GM19193 (cell line): ENCODE measurements around the gene IFRD2.

Experiments
- POLR2A ChIP-seq: IDR thresholded peaks from 4 replicates; pipeline ENCODE4 v1.6.1; 2011; ENCODE audit not compliant: insufficient read depth, insufficient read length; ENCODE audit errors: extremely low read depth

The IFRD2 gene

DNA sequence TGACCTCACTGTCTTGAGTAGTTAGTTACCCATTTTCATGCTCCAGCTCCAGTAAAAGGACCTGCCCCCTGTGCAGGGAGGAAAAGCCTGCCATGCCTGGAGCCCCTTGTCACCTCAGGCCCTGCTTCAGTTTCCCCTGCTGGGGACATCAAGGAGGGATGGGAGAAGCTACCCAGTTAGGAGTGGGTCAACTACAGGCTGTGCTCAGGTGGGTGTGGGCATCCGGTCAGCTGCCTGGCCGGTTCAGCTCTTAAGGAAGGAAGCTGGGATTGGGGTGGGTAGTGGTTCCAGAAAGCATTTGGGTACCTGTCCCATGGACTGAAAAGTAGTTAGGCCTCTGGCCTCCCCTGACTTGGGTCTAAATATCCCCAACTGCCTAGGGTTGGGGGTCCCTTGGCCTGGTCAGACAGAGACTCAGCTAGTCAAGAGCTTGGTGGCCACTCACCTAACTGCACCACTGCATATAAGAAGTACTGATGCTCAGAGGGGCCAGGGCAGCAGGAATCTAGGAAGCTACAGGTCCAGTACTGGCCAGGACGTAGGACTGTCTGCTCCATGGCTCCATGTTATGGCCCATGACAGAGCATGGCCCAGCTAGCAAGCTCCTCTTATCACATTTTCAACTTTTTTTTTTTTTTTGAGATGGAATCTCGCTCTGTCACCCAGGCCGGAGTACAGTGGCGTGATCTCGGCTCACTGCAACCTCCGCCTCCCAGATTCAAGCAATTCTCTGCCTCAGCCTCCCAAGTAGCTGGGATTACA lies 12.8 kb downstream of the IFRD2 start:
- TF ChIP-seq POLR2A: no peak

GRCh38 chr3:50278880-50279224 lies 13.4 kb downstream of the IFRD2 start, which contains the start of gene LSMEM2:
TSS of gene LSMEM2 (plus strand) at chr3:50279087. CDS start at chr3:50279114, 27 bp downstream.
- TF ChIP-seq POLR2A: no peak

DNA sequence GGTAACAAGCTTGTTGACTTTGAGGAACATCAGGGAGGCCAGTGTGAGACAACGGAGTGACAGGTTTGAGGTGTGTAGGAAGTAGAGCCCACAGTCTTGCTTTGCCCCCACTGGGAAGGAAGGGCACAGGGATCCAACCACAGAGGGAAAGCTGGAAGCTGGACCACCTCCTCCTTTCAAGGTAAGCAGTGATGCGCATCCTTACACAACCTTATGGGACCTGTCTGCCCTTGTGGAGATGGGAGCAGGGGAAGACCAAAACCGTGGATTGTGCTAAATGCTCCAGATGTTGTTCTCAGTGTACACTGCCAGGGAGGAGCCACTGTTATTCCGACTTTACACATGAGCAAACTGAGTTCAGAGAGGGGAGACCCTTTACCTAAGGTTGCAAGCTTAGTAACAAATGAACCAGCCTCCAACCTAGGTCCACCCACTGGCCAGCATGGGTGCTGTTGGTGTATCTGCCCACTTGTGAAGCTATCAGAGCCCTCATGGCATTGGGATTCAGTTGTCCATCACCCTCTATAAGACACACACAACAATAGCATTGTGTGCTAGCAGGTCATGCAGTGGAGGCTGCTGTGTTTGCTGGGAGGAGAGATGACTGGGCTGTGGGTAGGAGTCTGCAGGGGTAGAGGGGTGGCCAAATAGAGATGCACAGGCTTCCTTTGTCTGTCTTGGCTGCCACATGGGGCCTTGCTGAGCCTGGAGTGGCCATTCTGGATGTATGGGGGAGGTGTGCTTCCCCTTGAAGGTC lies 13.9 kb downstream of the IFRD2 start:
- no peak for TF ChIP-seq POLR2A

DNA sequence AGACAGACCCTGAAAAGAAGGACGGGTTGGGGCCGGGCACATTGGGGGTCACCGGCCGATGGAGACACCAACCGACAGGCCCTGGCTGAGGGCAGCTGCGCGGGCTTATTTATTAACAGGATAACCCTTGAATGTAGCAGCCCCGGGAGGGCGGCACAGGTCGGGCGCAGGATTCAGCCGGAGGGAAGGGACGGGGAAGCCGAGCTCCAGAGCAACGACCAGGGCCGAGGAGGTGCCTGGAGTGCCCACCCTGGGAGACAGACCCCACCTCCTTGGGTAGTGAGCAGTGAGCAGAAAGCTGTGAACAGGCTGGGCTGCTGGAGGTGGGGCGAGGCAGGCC lies 15.5 kb downstream of the IFRD2 start:
- no peak for TF ChIP-seq POLR2A

GRCh38 chr3:50275996-50276761 lies 16.1 kb downstream of the IFRD2 start:
- TF ChIP-seq POLR2A: no peak

- no peak for TF ChIP-seq POLR2A
These were observed 16.9 kb downstream of the IFRD2 start for GRCh38 chr3:50275141-50275995.

DNA sequence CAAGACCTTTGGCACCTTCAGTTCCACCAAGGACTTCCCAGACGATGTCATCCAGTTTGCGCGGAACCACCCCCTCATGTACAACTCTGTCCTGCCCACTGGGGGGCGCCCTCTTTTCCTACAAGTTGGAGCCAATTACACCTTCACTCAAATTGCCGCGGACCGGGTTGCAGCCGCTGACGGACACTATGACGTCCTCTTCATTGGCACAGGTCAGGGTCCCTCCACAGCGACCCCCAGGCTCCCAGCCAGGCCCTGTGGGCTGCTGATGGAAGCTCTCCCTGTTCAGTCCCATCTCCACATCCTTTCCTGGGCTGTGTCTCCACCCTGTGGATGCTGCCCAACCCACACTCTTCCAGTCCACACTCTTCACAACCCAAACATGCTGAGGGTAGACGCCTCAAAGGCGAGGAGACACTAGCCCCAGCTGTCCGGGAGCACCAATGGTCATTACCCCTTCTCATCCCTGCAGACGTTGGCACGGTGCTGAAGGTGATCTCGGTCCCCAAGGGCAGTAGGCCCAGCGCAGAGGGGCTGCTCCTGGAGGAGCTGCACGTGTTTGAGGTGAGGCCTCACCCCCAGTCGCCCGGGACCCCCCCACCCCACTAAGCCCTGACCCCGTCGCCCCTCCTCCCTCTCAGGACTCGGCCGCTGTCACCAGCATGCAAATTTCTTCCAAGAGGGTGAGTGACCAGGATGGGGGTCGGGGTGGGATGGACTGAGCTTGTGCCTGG lies 17.7 kb downstream of the IFRD2 start:
- TF ChIP-seq POLR2A: no peak

- no peak for TF ChIP-seq POLR2A
These were observed 18.6 kb downstream of the IFRD2 start for GRCh38 chr3:50273689-50274065.

GRCh38 chr3:50272911-50273688 lies 19.1 kb downstream of the IFRD2 start:
- no peak for TF ChIP-seq POLR2A

DNA sequence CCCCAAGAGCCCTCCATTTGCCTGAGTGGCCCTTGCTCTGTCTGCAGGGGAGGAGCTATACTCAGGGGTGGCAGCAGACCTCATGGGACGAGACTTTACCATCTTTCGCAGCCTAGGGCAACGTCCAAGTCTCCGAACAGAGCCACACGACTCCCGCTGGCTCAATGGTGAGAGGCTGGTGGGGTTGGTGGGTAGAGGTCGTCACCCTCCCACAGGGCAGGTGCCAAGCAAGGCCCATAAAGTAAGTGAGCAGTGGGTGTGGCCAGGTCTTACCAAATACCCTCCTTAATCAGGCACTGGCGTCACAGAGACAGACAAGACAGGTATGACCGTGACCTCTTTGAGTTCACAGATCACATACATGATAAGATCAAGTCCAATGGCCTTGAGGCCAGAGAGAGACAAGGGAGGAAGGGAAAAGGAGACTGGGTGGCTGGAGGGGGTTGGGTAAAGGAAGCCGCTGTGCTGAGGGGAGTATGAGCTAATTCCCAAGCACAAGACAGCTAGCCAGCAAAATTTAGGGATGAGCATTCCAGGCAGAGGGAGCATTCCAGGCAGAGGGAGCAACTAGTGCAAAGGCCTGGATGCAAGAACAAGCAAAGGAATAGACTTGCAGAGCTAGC lies 20.8 kb downstream of the IFRD2 start:
- no peak for TF ChIP-seq POLR2A

GRCh38 chr3:50270422-50271224 lies 21.6 kb downstream of the IFRD2 start:
- no peak for TF ChIP-seq POLR2A

- TF ChIP-seq POLR2A: no peak
These were observed 22.2 kb downstream of the IFRD2 start for GRCh38 chr3:50269977-50270413.

DNA sequence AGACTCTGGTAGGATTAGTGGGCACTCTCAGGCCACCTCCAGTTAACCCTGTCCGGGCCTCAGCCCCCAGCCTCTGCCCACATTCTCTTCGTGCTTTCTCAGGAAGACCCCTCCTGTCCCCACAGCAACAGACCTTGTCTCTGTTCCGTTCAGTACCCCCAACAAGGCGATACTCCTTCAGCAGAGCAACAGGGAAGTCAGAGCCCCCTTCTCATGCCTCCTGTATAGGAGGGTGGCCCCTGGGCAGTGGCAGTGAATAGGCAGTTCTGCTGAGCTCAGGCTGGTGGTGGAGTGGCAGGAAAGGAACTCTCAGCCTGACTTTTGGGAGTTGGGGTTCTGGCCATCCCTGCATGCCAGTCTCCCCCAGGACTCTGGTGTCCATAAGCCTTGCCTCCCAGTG lies 22.8 kb downstream of the IFRD2 start:
- no peak for TF ChIP-seq POLR2A
